Posterior cingulate gyrus (tissue), 11 donors: Measurements from ENCODE around the gene CREB5.

Experiments used
- DNase-seq, 10 donors: peaks; one replicate each; pipeline versions ENCODE4 v3.0.0 to v3.0.0-alpha.2; 2020 to 2021; ENCODE audit warnings: mixed read lengths in 3 of 10
- intact Hi-C: fragments of 100-400 bp; cut with DNase I; formaldehyde crosslinking; loops from one replicate; pipeline ENCODE4 v1.15.1; 2023

CREB5 gene

DNA sequence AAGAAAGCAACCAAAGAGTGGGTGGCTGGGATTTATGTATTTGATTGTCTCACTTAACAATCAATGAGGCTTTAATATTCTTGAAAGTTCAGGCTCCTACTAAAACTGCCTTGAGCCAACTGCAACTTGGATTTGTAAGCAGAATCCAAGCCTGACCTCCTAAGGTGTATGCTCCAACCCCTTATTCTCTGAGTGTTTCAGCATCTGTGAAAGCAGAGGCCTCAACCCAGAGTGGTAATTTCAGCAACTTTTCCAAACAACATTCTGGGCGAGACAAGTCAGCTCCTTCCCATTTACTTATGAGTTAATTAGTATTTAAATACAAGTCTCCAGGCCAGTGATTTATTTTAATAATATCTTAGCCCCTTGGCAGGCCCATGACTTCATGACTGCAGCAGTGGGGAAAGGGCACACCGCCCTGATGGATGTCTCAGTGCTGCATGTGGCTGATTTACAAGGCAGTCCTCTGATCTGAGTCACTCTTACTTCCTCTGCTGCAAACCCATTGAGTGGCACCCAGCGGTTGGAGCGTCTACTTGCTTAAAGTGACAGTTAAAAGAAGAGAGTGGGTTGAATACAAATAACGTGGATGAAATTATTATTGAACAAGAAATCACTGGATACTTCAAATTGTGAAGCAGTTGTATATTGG, 336.7 kb downstream of the CREB5 start:
- intact Hi-C loops = no loop called here
- peak in 1 of 10 donors; percentile 82 for DNase-seq

GRCh38 chr7:28749638-28750037, 337.3 kb downstream of the CREB5 start:
- intact Hi-C loops = loop anchor here (5.0 kb wide), 1 partner anchor 103 kb away; no protein-coding TSS in a partner anchor

GRCh38 chr7:28750981-28751380, 338.7 kb downstream of the CREB5 start:
- DNase-seq = no peak
- intact Hi-C loops = loop anchor here (5.0 kb wide), 1 partner anchor 101 kb away; no protein-coding TSS in a partner anchor

More at GRCh38 chr7:28749638-28750037, 337.3 kb downstream of the CREB5 start:
- DNase-seq = no peak

GRCh38 chr7:28753613-28754012, 341.3 kb downstream of the CREB5 start:
- intact Hi-C loops = loop anchor here (1.0 to 5.0 kb wide), 2 partner anchors 67 to 99 kb away; no protein-coding TSS in a partner anchor
- no peak for DNase-seq

GRCh38 chr7:28754027-28754426, 341.7 kb downstream of the CREB5 start:
- intact Hi-C loops = loop anchor here (1.0 to 5.0 kb wide), 2 partner anchors 68 to 98 kb away; no protein-coding TSS in a partner anchor

DNA sequence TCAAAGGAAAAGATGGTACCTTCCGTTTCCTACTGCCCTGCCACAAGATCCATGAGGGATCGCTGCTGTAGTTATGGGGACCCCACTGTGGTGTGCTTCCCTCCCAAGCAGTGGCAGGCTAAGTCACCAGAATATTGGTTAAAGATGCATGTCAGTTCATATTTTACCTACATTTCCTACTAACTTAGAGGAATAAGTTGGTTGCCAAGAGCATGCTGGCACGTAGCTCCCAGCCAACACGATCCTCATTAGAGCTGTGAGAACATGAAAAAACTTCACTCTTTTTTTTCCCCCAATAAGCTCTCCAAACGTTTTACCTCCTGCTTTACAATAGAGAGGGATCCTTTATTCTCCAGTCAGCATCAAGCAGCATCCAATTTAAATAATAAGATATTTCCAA, 342.1 kb downstream of the CREB5 start:
- intact Hi-C loops = loop anchor here (1.0 to 5.0 kb wide), 2 partner anchors 68 to 98 kb away; no protein-coding TSS in a partner anchor

More at GRCh38 chr7:28754027-28754426, 341.7 kb downstream of the CREB5 start:
- DNase-seq = peak; percentile 61 to 98 (median 81)

DNA sequence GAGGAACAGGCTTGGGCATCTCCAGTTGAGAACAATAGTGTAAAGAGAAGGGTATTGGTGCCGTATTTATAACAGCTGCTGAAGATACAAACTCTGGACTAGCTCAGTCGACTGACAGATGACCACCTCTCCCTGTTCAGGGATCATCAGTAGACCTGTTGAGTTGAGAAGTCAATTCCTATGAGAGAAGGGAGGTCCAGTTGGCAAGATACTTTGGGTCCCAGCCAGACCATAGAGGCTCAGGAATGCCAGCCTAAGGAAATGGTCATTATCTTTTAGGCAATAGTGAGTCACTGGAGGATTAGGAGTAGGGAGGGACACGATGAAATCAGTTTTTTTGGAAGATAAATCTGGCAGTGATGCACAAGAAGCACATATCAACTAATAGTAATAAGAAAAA, 342.9 kb downstream of the CREB5 start:
- DNase-seq = no peak
- intact Hi-C loops = no loop called here

More for the DNA sequence above, 342.1 kb downstream of the CREB5 start:
- peak in 1 of 10 donors; percentile 35 for DNase-seq

GRCh38 chr7:28758186-28758585, 345.9 kb downstream of the CREB5 start:
- DNase-seq = no peak
- intact Hi-C loops = no loop called here

- intact Hi-C loops = no loop called here
- peak in 1 of 10 donors; percentile 26 for DNase-seq
Observed at GRCh38 chr7:28759475-28759971, 347.2 kb downstream of the CREB5 start.

- intact Hi-C loops = no loop called here
- DNase-seq = no peak
Observed at GRCh38 chr7:28761505-28761904, 349.2 kb downstream of the CREB5 start.

DNA sequence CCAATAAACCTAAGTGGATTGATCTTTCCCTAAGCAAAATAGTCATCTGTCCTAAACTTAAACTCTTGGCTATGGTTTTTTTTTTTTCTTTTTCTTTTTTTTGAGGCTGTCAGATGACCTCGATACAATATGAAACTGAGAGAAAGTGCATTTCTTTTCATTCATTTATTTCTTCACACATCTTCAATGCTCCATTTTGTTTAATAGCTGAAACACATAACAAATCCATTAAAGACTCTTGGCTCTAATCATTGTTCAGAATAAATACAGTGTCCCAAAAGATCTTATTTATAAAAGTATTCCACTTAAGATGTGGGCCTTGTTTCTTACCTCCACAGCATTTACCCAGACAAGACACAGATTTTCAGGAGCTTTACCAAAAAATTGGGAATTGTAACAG, 350.3 kb downstream of the CREB5 start:
- no peak for DNase-seq
- intact Hi-C loops = no loop called here

DNA sequence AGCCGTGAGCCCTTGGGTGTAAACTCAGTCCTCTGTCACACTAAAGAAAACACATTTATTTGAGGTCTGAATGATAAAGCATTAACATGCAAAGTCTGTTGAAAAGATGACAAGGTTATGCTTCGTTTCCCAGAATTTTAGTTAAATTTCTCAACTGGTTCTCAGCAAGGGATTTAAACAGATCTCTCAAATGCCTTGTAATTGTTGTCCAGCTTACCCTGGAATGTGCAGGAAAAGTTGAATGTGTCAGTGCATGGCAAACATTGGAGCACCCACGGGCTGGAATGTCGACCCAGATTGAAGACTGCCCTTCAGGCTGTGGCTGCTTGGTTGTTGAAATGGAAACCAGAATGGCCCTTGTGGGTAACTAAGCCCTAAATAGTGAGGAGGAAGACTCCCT, 354.0 kb downstream of the CREB5 start:
- no peak for DNase-seq
- intact Hi-C loops = no loop called here

GRCh38 chr7:28767356-28767755, 355.0 kb downstream of the CREB5 start:
- intact Hi-C loops = no loop called here
- DNase-seq = no peak

DNA sequence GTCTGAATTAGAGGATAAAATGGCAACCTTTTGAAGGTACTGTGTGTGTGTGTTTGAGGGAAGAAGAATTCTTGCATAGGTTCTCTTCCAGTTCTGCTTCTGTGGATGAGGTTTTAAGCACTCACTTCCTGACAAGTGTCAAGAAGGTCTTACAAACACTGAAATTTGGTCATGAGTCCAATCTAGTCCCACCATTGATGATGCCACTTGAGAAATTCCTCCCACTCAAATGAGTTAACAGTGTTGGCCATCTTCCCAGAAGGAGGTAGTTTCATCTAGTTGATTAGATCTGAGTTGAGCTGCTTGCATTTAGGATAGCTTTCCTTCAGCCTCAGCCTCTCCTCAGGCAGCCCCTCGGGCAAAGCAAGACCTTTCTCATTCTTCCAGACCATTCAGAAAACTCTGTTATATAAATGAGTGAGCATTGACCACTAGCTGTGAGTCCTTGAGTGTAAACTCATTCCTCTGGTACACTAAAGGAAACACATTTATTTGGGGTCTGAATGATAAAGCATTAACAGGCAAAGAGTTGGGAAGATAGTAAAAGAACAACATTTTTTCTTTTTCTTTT, 356.3 kb downstream of the CREB5 start:
- DNase-seq = no peak
- intact Hi-C loops = no loop called here

GRCh38 chr7:28771906-28772622, 359.7 kb downstream of the CREB5 start:
- DNase-seq = no peak
- intact Hi-C loops = no loop called here

- intact Hi-C loops = no loop called here
Observed at GRCh38 chr7:28773423-28774145, 361.3 kb downstream of the CREB5 start.

GRCh38 chr7:28774261-28774988, 362.1 kb downstream of the CREB5 start:
- intact Hi-C loops = no loop called here

More at GRCh38 chr7:28773423-28774145, 361.3 kb downstream of the CREB5 start:
- no peak for DNase-seq

GRCh38 chr7:28776463-28777157, 364.3 kb downstream of the CREB5 start:
- intact Hi-C loops = no loop called here
- DNase-seq = no peak

More at GRCh38 chr7:28774261-28774988, 362.1 kb downstream of the CREB5 start:
- DNase-seq = no peak

DNA sequence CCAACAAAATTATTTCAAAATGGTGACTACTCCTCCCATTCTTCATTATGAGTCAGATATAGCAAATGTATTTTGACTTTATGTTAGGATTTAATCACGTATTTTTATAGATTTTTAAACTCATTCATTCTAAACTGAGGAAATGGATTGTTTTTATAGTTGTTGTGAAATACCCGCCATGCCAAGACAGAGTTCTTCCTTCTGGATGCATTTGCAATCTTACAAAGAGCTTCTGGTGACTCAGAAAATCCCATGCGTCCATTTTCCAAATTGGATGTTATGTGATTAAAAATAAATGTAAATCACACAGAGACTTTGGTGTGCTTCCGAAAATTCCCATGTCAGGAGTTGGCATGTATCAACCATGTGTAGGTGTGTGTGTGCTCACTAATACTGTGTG, 366.5 kb downstream of the CREB5 start:
- intact Hi-C loops = no loop called here
- no peak for DNase-seq
